ENCODE data around the gene MYO1F. TPM values are rescaled to one million over a fixed set of nuclear protein-coding genes. Genes with fewer than 3 reads are reported as not detected.

MYO1F gene
- total RNA-seq, 2 experiments from 2014 or later, result 66.7 to 67.4 TPM

DNA sequence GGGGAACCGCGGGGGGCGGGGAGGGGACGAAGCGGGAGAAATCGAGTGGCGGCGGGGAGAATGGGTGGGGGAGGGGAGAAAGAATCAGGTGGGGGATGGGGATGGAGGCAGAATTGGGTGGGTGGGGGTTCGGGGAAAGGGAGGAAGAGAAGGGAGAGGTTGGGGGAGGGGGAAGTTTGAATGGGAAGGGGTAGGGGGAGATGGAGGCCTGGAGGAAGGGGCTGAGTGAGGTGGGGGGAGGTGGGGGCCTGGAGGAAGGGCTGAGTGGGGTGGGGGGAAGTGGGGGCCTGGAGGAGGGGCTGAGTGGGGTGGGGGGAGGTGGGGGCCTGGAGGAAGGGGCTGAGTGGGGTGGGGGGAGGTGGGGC is 33.7 kb upstream of the MYO1F start:
- TF ChIP-seq, protein P1, sequence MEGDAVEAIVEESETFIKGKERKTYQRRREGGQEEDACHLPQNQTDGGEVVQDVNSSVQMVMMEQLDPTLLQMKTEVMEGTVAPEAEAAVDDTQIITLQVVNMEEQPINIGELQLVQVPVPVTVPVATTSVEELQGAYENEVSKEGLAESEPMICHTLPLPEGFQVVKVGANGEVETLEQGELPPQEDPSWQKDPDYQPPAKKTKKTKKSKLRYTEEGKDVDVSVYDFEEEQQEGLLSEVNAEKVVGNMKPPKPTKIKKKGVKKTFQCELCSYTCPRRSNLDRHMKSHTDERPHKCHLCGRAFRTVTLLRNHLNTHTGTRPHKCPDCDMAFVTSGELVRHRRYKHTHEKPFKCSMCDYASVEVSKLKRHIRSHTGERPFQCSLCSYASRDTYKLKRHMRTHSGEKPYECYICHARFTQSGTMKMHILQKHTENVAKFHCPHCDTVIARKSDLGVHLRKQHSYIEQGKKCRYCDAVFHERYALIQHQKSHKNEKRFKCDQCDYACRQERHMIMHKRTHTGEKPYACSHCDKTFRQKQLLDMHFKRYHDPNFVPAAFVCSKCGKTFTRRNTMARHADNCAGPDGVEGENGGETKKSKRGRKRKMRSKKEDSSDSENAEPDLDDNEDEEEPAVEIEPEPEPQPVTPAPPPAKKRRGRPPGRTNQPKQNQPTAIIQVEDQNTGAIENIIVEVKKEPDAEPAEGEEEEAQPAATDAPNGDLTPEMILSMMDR (IDR thresholded peaks at IDR 0.05), result no peak
- H3K4me1 ChIP-seq (ENCODE audit: insufficient read depth, low read length), result peaks cover 43% of the 10 kb centered on the region
- Mint-ChIP-seq H3K27ac (no peak overlapping the region), H3K27me3 (no peaks in the 10 kb centered on the region), H3K4me3 (no peak overlapping the region), H3K9me3 (no peaks in the 10 kb centered on the region), H3K36me3 (ENCODE audit: low read depth) (peaks cover 37% of the 10 kb centered on the region), H3K4me1 (ENCODE audit: low read depth) (peaks cover 57% of the 10 kb centered on the region)
- POLR2A ChIA-PET, result interaction anchor here (1.5 kb wide), 1 partner anchor 18 kb away, joined by 5 read pairs; no protein-coding TSS in a partner anchor
- DNase-seq (no peak), ATAC-seq (ENCODE audit: poor library complexity) (no peak)
- CTCF ChIA-PET, result interaction anchor here (1.6 kb wide), 1 partner anchor 33 kb away, joined by 5 read pairs; no protein-coding TSS in a partner anchor
- intact Hi-C loops (cut with DNase I, micrococcal nuclease), result loop anchor here in 1 of 2 experiments (5.0 kb wide), 1 partner anchor 34 kb away; the partner anchor contains the start of gene MYO1F
- no peaks in the 10 kb centered on the region for H3K36me3 ChIP-seq (ENCODE audit: insufficient read depth, low read length)
- no peak overlapping the region for H3K4me3 ChIP-seq (ENCODE audit: low read length)
- no peaks in the 10 kb centered on the region for H3K27me3 ChIP-seq (ENCODE audit: control insufficient read depth in 1 of 2, insufficient read depth in 2 of 2, low read length in 2 of 2)
- H3K27ac ChIP-seq (ENCODE audit: low read depth in 1 of 2, low read length in 2 of 2), result no peak overlapping the region
- no peaks in the 10 kb centered on the region for H3K9me3 ChIP-seq (ENCODE audit: control insufficient read depth in 1 of 2, insufficient read depth in 1 of 2, low read length in 2 of 2)

DNA sequence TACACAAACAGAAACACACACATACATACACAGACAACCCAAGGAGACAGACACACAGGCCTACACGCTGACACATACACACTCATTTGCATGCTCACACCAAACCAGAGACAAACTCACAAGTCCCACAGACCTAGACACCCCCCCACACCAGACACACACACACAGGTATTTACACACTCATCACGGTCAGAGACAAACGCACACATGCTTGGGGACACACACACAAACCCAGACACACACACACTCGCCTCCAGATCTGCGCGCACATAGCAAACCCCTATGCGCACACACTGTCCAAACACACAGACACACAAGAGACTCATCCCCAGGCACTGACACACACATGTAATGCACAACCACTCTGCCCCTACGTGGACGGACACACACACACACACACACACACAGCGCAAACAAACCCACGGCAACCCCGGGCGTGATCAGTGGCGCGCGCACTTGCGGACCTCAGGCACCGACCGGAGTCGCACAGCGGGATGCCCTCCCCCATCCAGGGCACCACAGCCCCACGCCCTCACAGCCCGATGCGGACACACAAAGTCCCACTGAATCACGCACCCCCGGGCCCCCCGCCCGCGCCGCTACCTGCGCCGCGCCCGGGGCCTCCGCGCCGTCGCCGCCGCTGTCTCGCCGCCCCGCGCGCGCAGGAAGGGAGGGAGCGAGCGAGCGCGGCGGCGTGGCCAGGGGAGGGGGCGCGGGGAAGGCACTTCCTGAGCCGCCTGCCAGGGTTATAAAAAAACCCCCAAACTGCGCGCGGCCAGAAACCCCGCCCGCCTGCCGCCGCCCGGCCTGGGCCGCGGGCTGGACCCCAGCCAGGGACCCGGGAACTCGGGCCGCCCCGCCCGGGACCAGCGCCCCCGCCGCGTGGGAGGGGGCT is 33.0 kb upstream of the MYO1F start, which contains the start of gene ADAMTS10:
ADAMTS10 (minus strand) TSS at position 675 of the 895 bp plus-strand sequence. CDS start 5,005 bp downstream, outside the sequence.
- no peaks in the 10 kb centered on the region for H3K36me3 ChIP-seq (ENCODE audit: insufficient read depth, low read length)
- DNase-seq, result peak; percentile 13 to 81 (median 51)
- ChIA-PET POLR2A (no interaction called here), CTCF (no interaction called here)
- peak within 1 kb of the TSS; percentile 75 for H3K4me3 ChIP-seq (ENCODE audit: low read length)
- TF ChIP-seq, protein P1 (IDR thresholded peaks at IDR 0.05), result no peak
- Mint-ChIP-seq H3K4me3 (peak within 1 kb of the TSS; percentile 93), H3K36me3 (ENCODE audit: low read depth) (peaks cover 43% of the 10 kb centered on the region), H3K9me3 (no peaks in the 10 kb centered on the region), H3K27me3 (no peaks in the 10 kb centered on the region), H3K4me1 (ENCODE audit: low read depth) (peaks cover 52% of the 10 kb centered on the region), H3K27ac (peak within 1 kb of the TSS; percentile 85)
- H3K9me3 ChIP-seq (ENCODE audit: control insufficient read depth in 1 of 2, insufficient read depth in 1 of 2, low read length in 2 of 2), result peaks cover under 1 to 6% of the 10 kb centered on the region in 2 experiments
- intact Hi-C loops (cut with DNase I, micrococcal nuclease), result loop anchor here in 1 of 2 experiments (5.0 kb wide), 1 partner anchor 33 kb away; the partner anchor contains the start of gene MYO1F
- peak; percentile 69 for ATAC-seq (ENCODE audit: poor library complexity)
- peak within 1 kb of the TSS in 1 of 2 donors; percentile 41 for H3K27ac ChIP-seq (ENCODE audit: low read depth in 1 of 2, low read length in 2 of 2)
- H3K27me3 ChIP-seq (ENCODE audit: control insufficient read depth in 1 of 2, insufficient read depth in 2 of 2, low read length in 2 of 2), result no peaks in the 10 kb centered on the region
- peaks cover 37% of the 10 kb centered on the region for H3K4me1 ChIP-seq (ENCODE audit: insufficient read depth, low read length)

DNA sequence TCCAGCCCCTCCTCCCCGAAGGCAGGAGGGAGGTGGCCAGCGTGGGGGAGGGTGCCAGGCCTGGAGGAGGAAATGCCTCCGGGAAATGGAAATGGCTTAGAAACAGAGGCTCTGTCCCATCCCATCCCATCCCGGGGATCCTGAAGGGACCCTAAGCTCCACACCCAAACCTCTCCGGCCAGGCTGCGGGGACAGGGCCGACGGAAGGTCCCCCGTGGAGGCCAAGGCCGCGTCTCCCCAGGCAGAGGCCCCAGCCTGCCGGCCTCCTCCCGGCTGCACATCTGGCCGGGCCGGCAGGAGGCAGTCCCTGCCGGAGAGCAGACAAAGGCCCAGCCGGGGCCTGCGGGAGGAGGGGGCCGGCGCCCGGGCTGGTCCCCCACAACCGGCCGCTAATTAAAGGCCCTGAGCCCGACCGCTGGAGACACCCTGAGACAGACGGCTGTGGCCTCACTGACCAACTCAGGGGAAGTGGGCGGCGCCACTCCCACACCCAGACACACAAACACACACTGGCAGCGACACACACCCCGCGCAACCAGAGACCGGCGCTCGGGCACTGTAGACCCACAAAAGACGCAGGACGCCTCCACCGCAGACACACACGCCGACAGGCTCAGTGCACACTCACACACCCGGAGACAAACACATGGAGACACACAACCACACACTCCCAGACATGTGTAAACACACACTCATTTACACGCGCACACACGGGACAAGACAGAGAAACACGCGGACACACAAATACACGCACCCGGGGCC is 32.2 kb upstream of the MYO1F start:
- POLR2A ChIA-PET, result no interaction called here
- H3K4me1 ChIP-seq (ENCODE audit: insufficient read depth, low read length), result peaks cover 34% of the 10 kb centered on the region
- H3K27ac ChIP-seq (ENCODE audit: low read depth in 1 of 2, low read length in 2 of 2), result no peak overlapping the region
- no peaks in the 10 kb centered on the region for H3K27me3 Mint-ChIP-seq
- CTCF ChIA-PET, result no interaction called here
- peak overlapping the region; percentile 93 for H3K4me3 Mint-ChIP-seq
- H3K36me3 ChIP-seq (ENCODE audit: insufficient read depth, low read length), result peaks cover 8% of the 10 kb centered on the region
- H3K27me3 ChIP-seq (ENCODE audit: control insufficient read depth in 1 of 2, insufficient read depth in 2 of 2, low read length in 2 of 2), result no peaks in the 10 kb centered on the region
- peaks cover 8 to 14% of the 10 kb centered on the region in 2 experiments for H3K9me3 ChIP-seq (ENCODE audit: control insufficient read depth in 1 of 2, insufficient read depth in 1 of 2, low read length in 2 of 2)
- ATAC-seq (ENCODE audit: poor library complexity) (peak; percentile 16), DNase-seq (peak in 7 of 14 experiments; percentile 16 to 52 (median 26))
- H3K4me3 ChIP-seq (ENCODE audit: low read length), result peak overlapping the region; percentile 75
- TF ChIP-seq, protein P1 (IDR thresholded peaks at IDR 0.05), result no peak
- H3K36me3 Mint-ChIP-seq (ENCODE audit: low read depth), result peaks cover 49% of the 10 kb centered on the region
- H3K4me1 Mint-ChIP-seq (ENCODE audit: low read depth), result peaks cover 47% of the 10 kb centered on the region
- no peaks in the 10 kb centered on the region for H3K9me3 Mint-ChIP-seq
- intact Hi-C loops (cut with DNase I, micrococcal nuclease), result loop anchor here (2.0 to 5.0 kb wide), 2 partner anchors 32 to 219 kb away; partner anchors contain the start of gene MYO1F (in 1 of the 2)
- H3K27ac Mint-ChIP-seq, result peak overlapping the region; percentile 73
